Mucosa of rectum (tissue), 2 donors: Measurements from ENCODE around the gene LIN7C.

Source experiments
- H3K27ac ChIP-seq, 2 donors: one replicate each; pipeline ENCODE4 v1.7.0; 2013; ENCODE audit warnings: inconsistent platforms in 2 of 2, low read depth in 2 of 2, low read length in 2 of 2
- H3K27me3 ChIP-seq, 2 donors: one replicate each; pipeline ENCODE4 v1.7.0; 2013; ENCODE audit warnings: low read length in 2 of 2; ENCODE audit not compliant: control insufficient read depth in 2 of 2, insufficient read depth in 2 of 2
- H3K36me3 ChIP-seq, 2 donors: one replicate each; pipeline ENCODE4 v1.7.0; 2013; ENCODE audit warnings: low read length in 2 of 2; ENCODE audit not compliant: control insufficient read depth in 2 of 2, insufficient read depth in 2 of 2
- H3K4me1 ChIP-seq, 2 donors: one replicate each; pipeline ENCODE4 v1.7.0; 2013; ENCODE audit warnings: low read length in 2 of 2, mild to moderate bottlenecking in 1 of 2; ENCODE audit not compliant: control insufficient read depth in 2 of 2, insufficient read depth in 2 of 2
- H3K4me3 ChIP-seq, 2 donors: one replicate each; pipeline ENCODE4 v1.7.0; 2013; ENCODE audit warnings: low read length in 2 of 2
- H3K9ac ChIP-seq, 2 donors: one replicate each; pipeline ENCODE4 v1.7.0; 2013; ENCODE audit warnings: low read length in 2 of 2, low read depth in 1 of 2, mild to moderate bottlenecking in 1 of 2
- H3K9me3 ChIP-seq, 2 donors: one replicate each; pipeline ENCODE4 v1.7.0; 2013; ENCODE audit warnings: low read length in 2 of 2; ENCODE audit not compliant: control insufficient read depth in 2 of 2
- donor health status: healthy.
- donor health status: Normal muscosa, but diverticular disease.

Gene LIN7C

DNA sequence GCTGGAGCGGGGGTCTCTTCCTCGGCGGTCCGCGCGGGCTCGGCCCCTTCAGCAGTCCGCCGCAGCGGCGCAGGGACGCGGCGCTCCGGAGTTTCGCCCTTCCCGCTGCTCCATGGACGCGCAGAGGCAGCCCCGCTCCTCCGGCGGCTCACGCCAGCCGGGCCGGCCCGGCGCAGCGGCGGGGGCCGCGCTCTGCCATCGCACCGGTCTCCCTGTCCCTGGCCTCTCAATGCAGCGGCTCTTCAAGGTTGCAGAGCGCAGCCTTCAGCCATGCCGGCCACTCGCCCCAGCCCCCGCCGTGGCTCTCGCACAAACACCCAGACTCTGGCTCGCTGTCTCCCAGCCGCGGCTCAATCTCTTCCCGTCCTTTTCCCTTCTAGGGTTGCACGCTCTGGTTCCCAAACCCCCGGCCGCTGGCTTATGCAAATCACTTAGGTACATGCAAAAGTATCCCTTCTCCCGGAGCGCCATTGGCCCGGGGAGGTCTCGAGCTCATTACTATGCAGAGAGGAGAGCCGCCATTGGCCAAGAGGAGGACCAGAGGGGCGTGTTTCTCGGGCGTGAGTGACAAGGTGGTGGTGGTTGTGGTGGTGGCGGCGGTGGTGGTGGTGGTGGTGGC lies 34.1 kb downstream of the LIN7C start, which contains the start of gene LGR4:
TSS of gene LGR4 (minus strand) at position 393 of the 619 bp plus-strand sequence. CDS start 488 bp downstream, outside the sequence.
- peak within 1 kb of the TSS; percentile 57 to 89 for H3K9ac ChIP-seq

DNA sequence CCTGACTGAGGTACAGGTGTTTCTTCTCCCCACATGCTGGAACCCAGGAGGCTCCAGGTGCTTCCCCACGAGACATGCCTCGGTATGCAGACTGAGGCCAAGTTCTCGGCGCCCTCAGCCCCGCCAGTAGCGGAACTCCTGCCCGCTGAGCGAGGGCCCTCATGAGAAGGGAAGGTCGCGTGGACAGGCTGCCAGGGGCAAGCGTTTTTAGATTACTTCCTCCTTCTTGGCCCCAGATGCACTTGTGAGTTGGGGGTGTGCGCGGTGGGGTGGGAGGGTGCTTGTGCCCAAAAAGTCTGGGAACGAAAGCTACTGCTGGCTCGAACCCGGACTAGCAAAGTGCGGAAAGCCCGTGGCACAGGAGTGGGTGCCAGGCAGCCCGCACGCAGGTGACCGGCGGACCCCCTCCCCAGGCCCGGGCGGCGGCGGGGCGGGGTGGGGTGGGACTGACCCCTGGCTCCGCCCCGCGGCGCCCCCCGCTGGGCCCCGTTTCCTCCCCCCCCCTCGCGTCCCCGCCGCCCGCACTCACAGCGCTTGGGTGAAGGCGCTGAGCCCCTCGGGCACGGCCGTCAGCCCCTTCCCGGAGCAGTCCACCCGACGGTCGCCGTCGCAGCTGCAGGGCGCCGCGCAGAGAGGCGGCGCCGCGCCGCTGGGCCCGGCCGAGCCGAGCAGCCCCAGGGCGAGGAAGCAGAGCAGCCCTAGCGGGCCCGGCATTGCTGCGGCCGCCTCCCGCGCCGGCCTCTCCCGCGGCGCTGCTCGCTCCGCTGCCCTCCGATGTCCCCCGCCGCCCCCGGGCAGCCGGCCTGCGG lies 34.8 kb downstream of the LIN7C start:
- Histone ChIP-seq H3K4me1 (peaks cover 11 to 34% of the 10 kb centered on the region in 2 donors), H3K9ac (peak overlapping the region; percentile 57 to 89), H3K36me3 (no peaks in the 10 kb centered on the region), H3K27me3 (peaks cover 0 to 2% of the 10 kb centered on the region in 2 donors), H3K4me3 (peak overlapping the region; percentile 80 to 93), H3K9me3 (no peaks in the 10 kb centered on the region), H3K27ac (peak overlapping the region; percentile 90 to 91)

More for the DNA sequence above, 34.1 kb downstream of the LIN7C start, which contains the start of gene LGR4:
- Histone ChIP-seq H3K9me3 (no peaks in the 10 kb centered on the region), H3K27ac (peak within 1 kb of the TSS; percentile 90 to 91), H3K27me3 (peaks cover 0 to 2% of the 10 kb centered on the region in 2 donors), H3K4me3 (peak within 1 kb of the TSS; percentile 80 to 93), H3K36me3 (no peaks in the 10 kb centered on the region), H3K4me1 (peaks cover 8 to 29% of the 10 kb centered on the region in 2 donors)

GRCh38 chr11:27470826-27471588 lies 35.6 kb downstream of the LIN7C start:
- Histone ChIP-seq H3K9ac (peak overlapping the region; percentile 57 to 86), H3K36me3 (no peaks in the 10 kb centered on the region), H3K4me3 (peak overlapping the region; percentile 80 to 93), H3K27ac (peak overlapping the region; percentile 90 to 91), H3K9me3 (no peaks in the 10 kb centered on the region), H3K4me1 (peaks cover 11 to 40% of the 10 kb centered on the region in 2 donors), H3K27me3 (peaks cover 0 to 2% of the 10 kb centered on the region in 2 donors)

- H3K27ac ChIP-seq = peak overlapping the region in 1 of 2 donors; percentile 91
- H3K36me3 ChIP-seq = no peaks in the 10 kb centered on the region
- peaks cover 0 to 2% of the 10 kb centered on the region in 2 donors for H3K27me3 ChIP-seq
- peak overlapping the region; percentile 79 to 86 for H3K9ac ChIP-seq
- peak overlapping the region; percentile 80 to 93 for H3K4me3 ChIP-seq
- H3K9me3 ChIP-seq = no peaks in the 10 kb centered on the region
- peaks cover 16 to 47% of the 10 kb centered on the region in 2 donors for H3K4me1 ChIP-seq
These were observed 36.4 kb downstream of the LIN7C start for GRCh38 chr11:27470166-27470565.

GRCh38 chr11:27468995-27469695 lies 37.4 kb downstream of the LIN7C start:
- H3K27ac ChIP-seq = peak overlapping the region; percentile 82 to 91

DNA sequence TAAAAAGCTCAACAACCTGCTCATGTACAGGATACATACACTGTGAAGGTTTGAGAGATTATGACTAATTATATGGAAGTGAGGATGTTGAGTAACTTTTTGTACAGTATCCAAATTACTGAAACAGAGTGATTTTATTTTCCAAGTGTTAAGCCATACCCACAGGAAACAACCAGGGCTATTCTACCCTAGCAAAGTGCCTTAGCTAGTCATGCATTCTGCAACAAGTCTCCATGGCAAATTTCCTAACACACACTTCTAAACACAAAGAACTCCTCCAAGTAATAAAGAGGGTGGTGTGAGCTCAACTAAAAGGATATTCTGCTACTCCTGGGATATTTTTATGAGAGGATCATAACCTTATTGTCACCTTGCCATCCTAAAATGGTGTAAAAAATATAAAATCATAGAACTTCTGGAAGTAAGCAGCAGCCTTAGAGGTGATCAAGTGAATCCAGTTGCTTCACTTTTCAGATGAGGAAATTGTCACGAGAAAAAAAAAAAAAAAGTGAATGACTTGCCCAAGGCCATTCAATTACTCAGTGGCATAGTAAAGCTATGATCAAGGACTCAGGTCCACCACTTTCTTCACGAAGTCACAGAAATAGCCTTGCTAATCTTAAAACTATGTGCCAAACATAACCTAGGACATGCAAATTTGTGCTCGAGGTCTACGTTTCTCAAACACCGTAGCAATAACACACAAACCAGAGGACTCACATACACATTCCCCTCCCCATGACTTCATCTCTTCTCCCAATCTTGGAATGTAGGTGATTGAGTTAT lies 38.2 kb downstream of the LIN7C start:
- peak overlapping the region; percentile 79 to 86 for H3K9ac ChIP-seq
- H3K4me3 ChIP-seq = peak overlapping the region; percentile 80 to 93

More at GRCh38 chr11:27468995-27469695, 37.4 kb downstream of the LIN7C start:
- peak overlapping the region; percentile 79 to 86 for H3K9ac ChIP-seq
- H3K4me3 ChIP-seq = peak overlapping the region; percentile 80 to 93
- H3K36me3 ChIP-seq = no peaks in the 10 kb centered on the region
- peaks cover 19 to 57% of the 10 kb centered on the region in 2 donors for H3K4me1 ChIP-seq
- H3K9me3 ChIP-seq = no peaks in the 10 kb centered on the region
- H3K27me3 ChIP-seq = peaks cover 0 to 2% of the 10 kb centered on the region in 2 donors

GRCh38 chr11:27467181-27467913 lies 39.2 kb downstream of the LIN7C start:
- Histone ChIP-seq H3K27ac (peak overlapping the region; percentile 82 to 91), H3K36me3 (no peaks in the 10 kb centered on the region), H3K4me3 (peak overlapping the region in 1 of 2 donors; percentile 27), H3K27me3 (peaks cover 0 to 2% of the 10 kb centered on the region in 2 donors), H3K4me1 (peaks cover 17 to 55% of the 10 kb centered on the region in 2 donors), H3K9me3 (no peaks in the 10 kb centered on the region), H3K9ac (peak overlapping the region in 1 of 2 donors; percentile 16)

More for the DNA sequence above, 38.2 kb downstream of the LIN7C start:
- no peaks in the 10 kb centered on the region for H3K36me3 ChIP-seq
- no peaks in the 10 kb centered on the region for H3K9me3 ChIP-seq
- H3K4me1 ChIP-seq = peaks cover 20 to 59% of the 10 kb centered on the region in 2 donors
- peak overlapping the region; percentile 82 to 91 for H3K27ac ChIP-seq
- peaks cover 0 to 2% of the 10 kb centered on the region in 2 donors for H3K27me3 ChIP-seq

DNA sequence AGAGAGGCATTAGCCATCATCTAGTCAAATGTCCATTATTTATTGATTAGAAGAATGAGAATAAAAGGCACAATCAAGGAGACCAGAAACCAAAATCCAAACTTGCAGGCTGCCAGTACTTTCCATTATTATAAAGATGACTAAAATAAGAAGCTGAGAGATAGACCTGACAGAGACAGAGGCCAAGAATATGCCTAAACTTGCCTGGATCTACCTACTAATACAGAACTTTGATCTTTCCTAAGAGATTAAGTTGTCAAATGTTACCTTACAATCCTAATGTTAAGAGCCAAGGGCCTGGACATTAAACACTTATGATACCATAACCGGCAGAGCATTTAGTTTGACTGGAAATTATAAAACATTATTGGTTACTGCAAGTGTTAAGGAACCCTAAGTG lies 40.2 kb downstream of the LIN7C start:
- peak overlapping the region in 1 of 2 donors; percentile 44 for H3K27ac ChIP-seq
- H3K9ac ChIP-seq = peak overlapping the region in 1 of 2 donors; percentile 5

More for the DNA sequence above, 40.2 kb downstream of the LIN7C start:
- Histone ChIP-seq H3K4me1 (peaks cover 16 to 54% of the 10 kb centered on the region in 2 donors), H3K4me3 (no peak overlapping the region), H3K27me3 (peaks cover 0 to 1% of the 10 kb centered on the region in 2 donors), H3K9me3 (no peaks in the 10 kb centered on the region), H3K36me3 (no peaks in the 10 kb centered on the region)
